GM10266 (cell line): ENCODE results near the gene HPN.

Experiments
- DNase-seq: peaks from one replicate; pipeline ENCODE4 v3.0.0; 2012; ENCODE audit errors: extremely low spot score
- TF ChIP-seq, protein P1 (sequence below): IDR thresholded peaks from 2 replicates; pipeline ENCODE4 v1.5.1; 2012; ENCODE audit warnings: mild to moderate bottlenecking, low read depth; ENCODE audit not compliant: control insufficient read depth, insufficient read depth; ENCODE audit errors: missing control alignments

HPN gene

DNA sequence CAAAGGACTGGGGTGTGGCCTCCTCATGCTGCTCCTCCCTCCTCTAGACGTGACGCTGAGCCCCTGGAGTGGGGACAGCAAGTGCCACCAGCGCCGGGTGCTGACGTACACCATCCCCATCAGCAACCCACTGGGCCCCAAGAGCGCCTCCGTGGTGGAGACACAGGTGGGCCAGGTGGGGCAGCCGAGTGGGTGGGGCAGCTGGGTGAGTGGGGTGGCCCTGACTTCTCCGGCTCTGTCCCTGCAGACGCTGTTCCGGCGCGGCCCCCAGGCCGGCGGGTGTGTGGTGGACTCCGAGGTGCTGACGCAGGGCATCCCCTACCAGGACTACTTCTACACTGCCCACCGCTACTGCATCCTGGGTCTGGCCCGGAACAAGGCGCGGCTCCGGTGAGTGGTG is 22.4 kb upstream of the HPN start:
- no peak for DNase-seq
- TF ChIP-seq, protein P1, sequence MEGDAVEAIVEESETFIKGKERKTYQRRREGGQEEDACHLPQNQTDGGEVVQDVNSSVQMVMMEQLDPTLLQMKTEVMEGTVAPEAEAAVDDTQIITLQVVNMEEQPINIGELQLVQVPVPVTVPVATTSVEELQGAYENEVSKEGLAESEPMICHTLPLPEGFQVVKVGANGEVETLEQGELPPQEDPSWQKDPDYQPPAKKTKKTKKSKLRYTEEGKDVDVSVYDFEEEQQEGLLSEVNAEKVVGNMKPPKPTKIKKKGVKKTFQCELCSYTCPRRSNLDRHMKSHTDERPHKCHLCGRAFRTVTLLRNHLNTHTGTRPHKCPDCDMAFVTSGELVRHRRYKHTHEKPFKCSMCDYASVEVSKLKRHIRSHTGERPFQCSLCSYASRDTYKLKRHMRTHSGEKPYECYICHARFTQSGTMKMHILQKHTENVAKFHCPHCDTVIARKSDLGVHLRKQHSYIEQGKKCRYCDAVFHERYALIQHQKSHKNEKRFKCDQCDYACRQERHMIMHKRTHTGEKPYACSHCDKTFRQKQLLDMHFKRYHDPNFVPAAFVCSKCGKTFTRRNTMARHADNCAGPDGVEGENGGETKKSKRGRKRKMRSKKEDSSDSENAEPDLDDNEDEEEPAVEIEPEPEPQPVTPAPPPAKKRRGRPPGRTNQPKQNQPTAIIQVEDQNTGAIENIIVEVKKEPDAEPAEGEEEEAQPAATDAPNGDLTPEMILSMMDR: no peak

DNA sequence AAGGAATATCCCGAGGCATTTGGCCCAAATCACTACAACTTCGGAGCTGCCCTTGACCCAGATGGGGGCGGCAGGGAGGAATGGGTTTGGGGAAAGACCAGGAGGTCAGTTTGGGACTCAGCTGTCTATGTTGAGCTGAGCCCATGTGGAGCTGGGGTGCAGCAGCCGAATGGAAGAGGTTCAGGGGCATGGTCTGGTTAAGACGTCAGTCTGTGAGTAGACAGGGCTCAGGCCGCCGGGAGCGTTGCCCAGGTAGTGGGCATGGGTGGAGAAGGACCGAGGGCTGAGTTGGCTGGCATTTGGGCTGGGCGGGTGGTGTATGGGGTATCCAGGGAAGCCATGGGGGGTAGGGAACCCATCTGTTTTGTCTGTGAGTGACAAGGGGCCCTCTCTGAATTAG is 20.5 kb upstream of the HPN start:
- no peak for DNase-seq
- TF ChIP-seq, protein P1: no peak

GRCh38 chr19:35021596-35021995 is 19.9 kb upstream of the HPN start:
- TF ChIP-seq, protein P1: no peak
- no peak for DNase-seq

DNA sequence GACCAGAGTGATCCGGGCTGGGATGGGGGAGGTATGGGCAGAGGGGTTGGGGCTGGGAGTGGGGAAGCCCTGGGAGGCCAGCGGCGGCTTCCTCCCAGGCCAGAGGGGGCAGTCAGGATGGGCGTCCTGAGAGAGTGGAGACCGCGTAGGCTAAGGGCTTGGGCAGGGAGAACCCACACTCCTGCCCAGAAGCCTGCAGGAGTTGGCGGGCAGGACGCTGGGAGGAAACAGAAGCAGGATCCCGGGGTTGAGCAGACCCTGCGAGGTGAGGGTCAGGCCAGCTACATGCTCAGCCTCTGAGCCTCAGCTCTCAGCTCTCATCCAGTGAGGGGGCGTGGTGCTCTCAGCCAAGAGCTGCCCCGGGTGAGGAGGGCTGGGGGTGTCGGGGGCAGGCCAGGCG is 19.1 kb upstream of the HPN start:
- no peak for DNase-seq
- TF ChIP-seq, protein P1: no peak

DNA sequence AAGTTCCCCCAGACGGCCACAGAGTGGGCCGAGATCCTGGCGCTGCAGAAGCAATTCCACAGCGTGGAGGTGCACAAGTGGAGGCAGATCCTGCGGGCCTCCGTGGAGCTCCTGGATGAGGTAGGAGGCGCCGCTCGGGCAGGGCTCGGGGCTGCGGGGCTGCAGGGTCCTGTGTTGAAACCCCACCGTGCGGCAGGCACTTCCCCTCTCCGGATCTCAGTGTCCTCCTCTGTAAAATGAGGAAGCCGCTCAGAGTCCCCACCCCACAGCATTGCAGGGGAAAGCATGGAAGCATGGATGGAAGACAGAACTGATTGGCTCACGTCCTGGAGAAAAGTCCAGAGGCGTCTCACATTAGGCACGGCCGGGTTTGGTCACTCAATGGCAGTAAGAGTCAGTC is 18.1 kb upstream of the HPN start:
- DNase-seq: no peak
- TF ChIP-seq, protein P1: no peak

- DNase-seq: no peak
- TF ChIP-seq, protein P1: no peak
Measured at GRCh38 chr19:35024095-35024494, 17.4 kb upstream of the HPN start.

DNA sequence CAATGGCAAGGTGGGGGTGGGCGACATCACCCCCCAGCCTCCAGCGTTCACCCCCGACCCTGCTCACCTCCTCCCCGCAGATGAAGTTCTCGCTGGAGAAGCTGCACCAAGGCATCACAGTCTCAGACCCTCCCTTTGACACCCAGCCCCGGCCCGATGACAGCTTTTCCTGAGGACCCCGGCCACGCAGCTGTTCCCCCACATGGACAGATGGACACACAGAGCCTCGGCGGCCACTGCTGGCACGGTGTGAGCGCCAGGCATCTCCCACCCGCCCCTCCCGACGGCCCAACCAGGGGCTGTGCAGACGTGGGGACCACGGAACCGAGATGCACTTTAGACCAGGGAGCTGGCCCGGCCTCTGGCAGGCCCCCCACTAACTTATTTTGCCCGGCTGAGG is 15.6 kb upstream of the HPN start:
- DNase-seq: no peak
- TF ChIP-seq, protein P1: no peak
